H1 (cell line): ENCODE results near the gene CDC45. TPM values are rescaled to one million over a fixed set of nuclear protein-coding genes. Genes with fewer than 3 reads are reported as not detected.

Source experiments
- CTCF ChIA-PET: fragments of 300-600 bp; sonication (Branson Sonifier 250); formaldehyde crosslinking; loops from one replicate; lab custom pipeline; 2021; ENCODE audit not compliant: partially characterized antibody; lab: Charles Lee
- POLR2A ChIA-PET: fragments of 300-600 bp; sonication (Branson Sonifier 250); formaldehyde crosslinking; loops from one replicate; lab custom pipeline; 2021; ENCODE audit warnings: inconsistent platforms; ENCODE audit not compliant: partially characterized antibody; lab: Charles Lee
- DNase-seq, 2 experiments: peaks; one replicate each; pipeline versions ENCODE4 v3.0.0 to v3.0.0-alpha.2; 2010 to 2022; ENCODE audit warnings: low spot score in 2 of 2, low read depth in 1 of 2, mixed read lengths in 1 of 2
- FAIRE-seq: peaks from 2 replicates; lab custom pipeline; 2011; peaks lifted over from hg19 to GRCh38; lab: Jason Lieb, UNC
- H2AFZ ChIP-seq: 2 replicates; pipeline ENCODE4 v1.8.1; 2012; ENCODE audit warnings: low read length, inconsistent platforms
- H2AK5ac ChIP-seq: 2 replicates; pipeline ENCODE4 v1.6.1; 2013; ENCODE audit warnings: low read depth, low read length
- H2BK120ac ChIP-seq: replicated peaks from 2 replicates; pipeline ENCODE3; 2013; ENCODE audit warnings: low read depth, low read length, inconsistent platforms
- H2BK12ac ChIP-seq: 2 replicates; pipeline ENCODE4 v1.6.1; 2013; ENCODE audit warnings: low read depth, low read length
- H2BK15ac ChIP-seq: 2 replicates; pipeline ENCODE4 v1.6.1; 2013; ENCODE audit warnings: low read length
- H2BK20ac ChIP-seq: 2 replicates; pipeline ENCODE4 v1.6.1; 2013; ENCODE audit warnings: low read length
- H2BK5ac ChIP-seq: 2 replicates; pipeline ENCODE4 v1.6.1; 2013; ENCODE audit warnings: low read depth, low read length
- H3K14ac ChIP-seq: 2 replicates; pipeline ENCODE4 v1.6.1; 2013; ENCODE audit warnings: inconsistent platforms; ENCODE audit not compliant: insufficient read length
- H3K18ac ChIP-seq: 2 replicates; pipeline ENCODE4 v1.6.1; 2013; ENCODE audit warnings: low read length; ENCODE audit errors: extremely low read depth
- H3K23ac ChIP-seq: 2 replicates; pipeline ENCODE4 v1.6.1; 2013; ENCODE audit warnings: inconsistent platforms; ENCODE audit not compliant: insufficient read length
- H3K23me2 ChIP-seq: 2 replicates; pipeline ENCODE4 v1.6.1; 2013; ENCODE audit warnings: low read depth, low read length
- H3K27ac ChIP-seq: 2 replicates; pipeline ENCODE4 v1.6.1; 2011; ENCODE audit warnings: low read depth, low read length, inconsistent platforms
- H3K27me3 ChIP-seq, 4 experiments: replicated peaks in 1 of 4; 1 replicate in 1 of 4; 2 replicates in 3 of 4; pipeline versions ENCODE4 v1.6.1 to v1.8.1; 2011 to 2013; ENCODE audit warnings: low read length in 3 of 4, mild to moderate bottlenecking in 3 of 4, inconsistent platforms in 2 of 4, mixed read lengths in 2 of 4, moderate library complexity in 1 of 4; ENCODE audit not compliant: control insufficient read depth in 3 of 4, insufficient read depth in 3 of 4; ENCODE audit errors: extremely low read depth in 1 of 4
- H3K36me3 ChIP-seq, 4 experiments: 2 replicates each; pipeline versions ENCODE4 v1.6.1 to v1.8.1; 2011 to 2013; ENCODE audit warnings: mild to moderate bottlenecking in 4 of 4, low read length in 3 of 4, moderate library complexity in 2 of 4, control low read depth in 1 of 4, inconsistent platforms in 1 of 4; ENCODE audit not compliant: insufficient read depth in 4 of 4, control insufficient read depth in 2 of 4
- H3K4ac ChIP-seq: replicated peaks from 2 replicates; pipeline ENCODE3; 2013; ENCODE audit warnings: low read length, low read depth, mixed read lengths, inconsistent platforms; ENCODE audit not compliant: insufficient read length
- H3K4me1 ChIP-seq, 4 experiments: replicated peaks in 1 of 4; 1 replicate in 1 of 4; 2 replicates in 3 of 4; pipeline versions ENCODE4 v1.6.1 to v1.8.1; 2011 to 2013; ENCODE audit warnings: low read length in 3 of 4, inconsistent platforms in 2 of 4, mixed read lengths in 1 of 4; ENCODE audit not compliant: insufficient read depth in 4 of 4, control insufficient read depth in 3 of 4
- H3K4me2 ChIP-seq, 2 experiments: 2 replicates each; pipeline versions ENCODE4 v1.6.1 to v1.8.1; 2011 to 2013; ENCODE audit warnings: low read depth in 2 of 2, low read length in 2 of 2, control low read depth in 1 of 2, inconsistent platforms in 1 of 2, mild to moderate bottlenecking in 1 of 2; ENCODE audit not compliant: insufficient read depth in 1 of 2
- H3K4me3 ChIP-seq, 4 experiments: fragments of 200-600, 300-600 bp in 1 of 4; sonication (generic), shearing (Covaris generic), sonication (Bioruptor Twin) in 1 of 4; 2 replicates each; pipeline versions ENCODE4 v1.5.1 to v1.8.1; 2011 to 2016; ENCODE audit warnings: low read length in 4 of 4, low read depth in 3 of 4, control low read depth in 2 of 4, inconsistent platforms in 2 of 4, mild to moderate bottlenecking in 2 of 4, mixed read lengths in 1 of 4, moderate library complexity in 1 of 4; ENCODE audit not compliant: insufficient read depth in 2 of 4; ENCODE audit errors: extremely low read depth in 1 of 4
- H3K56ac ChIP-seq: replicated peaks from 2 replicates; pipeline ENCODE3; 2013; ENCODE audit warnings: low read depth, mild to moderate bottlenecking, mixed read lengths, low read length, inconsistent platforms; ENCODE audit not compliant: insufficient read length
- H3K79me1 ChIP-seq: 2 replicates; pipeline ENCODE4 v1.6.1; 2013; ENCODE audit warnings: low read depth, low read length, control low read depth
- H3K79me2 ChIP-seq, 2 experiments: 2 replicates each; pipeline versions ENCODE4 v1.6.1 to v1.8.1; 2012 to 2013; ENCODE audit warnings: low read length in 2 of 2, mild to moderate bottlenecking in 2 of 2, inconsistent platforms in 1 of 2; ENCODE audit not compliant: insufficient read depth in 2 of 2, control insufficient read depth in 1 of 2
- H3K9ac ChIP-seq, 4 experiments: replicated peaks in 1 of 4; 1 replicate in 1 of 4; 2 replicates in 3 of 4; pipeline versions ENCODE4 v1.6.1 to v1.8.1; 2011 to 2013; ENCODE audit warnings: low read depth in 3 of 4, low read length in 3 of 4, control low read depth in 2 of 4, mild to moderate bottlenecking in 2 of 4, moderate library complexity in 2 of 4, inconsistent platforms in 1 of 4; ENCODE audit errors: extremely low read depth in 1 of 4
- H3K9me3 ChIP-seq, 2 experiments: 2 replicates each; pipeline versions ENCODE4 v1.6.1 to v1.8.1; 2012 to 2013; ENCODE audit warnings: mild to moderate bottlenecking in 2 of 2, moderate library complexity in 2 of 2, control low read depth in 1 of 2, inconsistent platforms in 1 of 2, low read depth in 1 of 2, low read length in 1 of 2, mixed read lengths in 1 of 2; ENCODE audit not compliant: insufficient read depth in 2 of 2
- H4K20me1 ChIP-seq, 2 experiments: replicated peaks in 1 of 2; 2 replicates each; pipeline versions ENCODE3 to v1.8.1; 2011 to 2013; ENCODE audit warnings: inconsistent platforms in 2 of 2, low read length in 2 of 2, mild to moderate bottlenecking in 1 of 2; ENCODE audit not compliant: insufficient read depth in 2 of 2, control insufficient read depth in 1 of 2
- H4K5ac ChIP-seq: 2 replicates; pipeline ENCODE4 v1.6.1; 2013; ENCODE audit warnings: low read length, low read depth, mixed read lengths, inconsistent platforms; ENCODE audit not compliant: insufficient read length
- H4K8ac ChIP-seq: 2 replicates; pipeline ENCODE4 v1.8.0; 2013; ENCODE audit warnings: mild to moderate bottlenecking, moderate library complexity, low read length, inconsistent platforms; ENCODE audit not compliant: insufficient read depth; ENCODE audit errors: extremely low read depth
- H4K91ac ChIP-seq: replicated peaks from 2 replicates; pipeline ENCODE3; 2013; ENCODE audit warnings: low read length, mixed read lengths, inconsistent platforms; ENCODE audit not compliant: insufficient read length
- ASH2L ChIP-seq: fragments of 200-600, 300-600 bp; sonication (generic); IDR thresholded peaks from one replicate; pipeline ENCODE4 v1.7.1; 2017; ENCODE audit warnings: low read length
- ATF3 ChIP-seq: IDR thresholded peaks from 2 replicates; pipeline ENCODE4 v1.6.1; 2011; ENCODE audit warnings: low read depth, mild to moderate bottlenecking, low read length; ENCODE audit not compliant: insufficient read depth
- CTCF ChIP-seq, 3 experiments: IDR thresholded peaks; 1 replicate in 2 of 3; 2 replicates in 1 of 3; pipeline versions ENCODE4 v1.5.1 to v1.6.1; 2011; ENCODE audit warnings: low read length in 3 of 3, mild to moderate bottlenecking in 3 of 3, inconsistent platforms in 2 of 3, low read depth in 1 of 3, moderate library complexity in 1 of 3; ENCODE audit not compliant: insufficient read depth in 1 of 3; ENCODE audit errors: control extremely low read depth in 1 of 3
- E2F6 ChIP-seq: IDR thresholded peaks from 2 replicates; pipeline ENCODE4 v1.6.1; 2012; ENCODE audit warnings: inconsistent platforms
- FOSL1 ChIP-seq: IDR thresholded peaks from 2 replicates; pipeline ENCODE4 v1.6.1; 2011; ENCODE audit warnings: mild to moderate bottlenecking, low read depth, low read length, moderate library complexity; ENCODE audit not compliant: insufficient read depth
- NANOG ChIP-seq: IDR thresholded peaks from 2 replicates; pipeline ENCODE4 v1.6.1; 2011; ENCODE audit warnings: low read length, low read depth, mild to moderate bottlenecking, inconsistent platforms; ENCODE audit not compliant: insufficient read depth, poor library complexity, severe bottlenecking
- POLR2AphosphoS5 ChIP-seq: IDR thresholded peaks from 2 replicates; pipeline ENCODE4 v1.6.1; 2011; ENCODE audit warnings: low read depth, low read length
- SIX5 ChIP-seq: IDR thresholded peaks from 2 replicates; pipeline ENCODE4 v1.6.1; 2011; ENCODE audit warnings: mild to moderate bottlenecking, low read depth, low read length
- SP2 ChIP-seq: IDR thresholded peaks from 2 replicates; pipeline ENCODE4 v1.6.1; 2012; ENCODE audit warnings: mild to moderate bottlenecking, low read length, inconsistent platforms
- SRF ChIP-seq: IDR thresholded peaks from 2 replicates; pipeline ENCODE4 v1.6.1; 2011; ENCODE audit warnings: mild to moderate bottlenecking, low read depth, low read length, moderate library complexity
- WGBS, 2 experiments: shearing (Covaris generic) in 1 of 2; methylation state at CpG; one replicate each; pipeline versions ENCODE4 v1.1.6 to v1.1.7; 2013 to 2015; ENCODE audit warnings: low lambda C conversion rate in 2 of 2, mixed read lengths in 2 of 2, inconsistent platforms in 1 of 2, low coverage in 1 of 2, missing lambda C conversion rate in 1 of 2; ENCODE audit not compliant: insufficient replicate concordance in 2 of 2, insufficient coverage in 1 of 2, insufficient read length in 1 of 2; ENCODE audit errors: extremely low coverage in 1 of 2, missing lambda C conversion rate in 1 of 2; 5-methylcytosine and 5-hydroxymethylcytosine counted together
- polyA plus RNA-seq, 7 experiments: library from polyadenylated mRNA; depleted of rRNA in 3 of 7; stranded (reverse) in 5 of 7; unstranded in 2 of 7; fragments of >200 nt in 5 of 7; fragments of 200-250 nt in 2 of 7; gene quantifications; 1 replicate in 5 of 7; 2 replicates in 1 of 7; 4 replicates in 1 of 7; pipeline versions ENCODE4 v1.2.1 to v1.2.3, GENCODE V29; 2011 to 2013; ENCODE audit warnings: missing spikeins in 2 of 7, mixed read lengths in 2 of 7
- total RNA-seq: library from RNA; stranded (reverse); fragmentation: NEBNext Ultra II Directional; extraction: Animal tissue kit (Norgen Biotek cat#: 25700); gene quantifications from 2 replicates; pipeline ENCODE4 v1.2.1, GENCODE V29; 2021

The CDC45 gene
- total and polyA plus RNA-seq, 2 of the 8 experiments (the other 6 are each of a cell fraction or from before 2014, with no cell fraction given), result 31.9 to 37.7 TPM

- peaks cover 5 to 45% (median 17%) of the 10 kb centered on the region in 4 experiments; a peak in 7 of 8 replicates for H3K36me3 ChIP-seq
- no peak overlapping the region for H3K56ac ChIP-seq
- no peak overlapping the region for H3K4ac ChIP-seq
- no peak overlapping the region for H2BK20ac ChIP-seq
- H4K8ac ChIP-seq, result no peak overlapping the region
- no peak overlapping the region for H3K4me3 ChIP-seq
- no peaks in the 10 kb centered on the region for H3K9me3 ChIP-seq
- H3K27me3 ChIP-seq, result no peaks in the 10 kb centered on the region
- POLR2A ChIA-PET, result interaction anchor here (1.1 to 2.0 kb wide), 2 partner anchors 9 to 11 kb away, joined by 4 to 5 read pairs; no protein-coding TSS in a partner anchor
- no peak for FAIRE-seq
- H3K18ac ChIP-seq, result no peak overlapping the region
- H2BK5ac ChIP-seq, result no peak overlapping the region
- H3K27ac ChIP-seq, result no peak overlapping the region
- no peak overlapping the region for H3K4me2 ChIP-seq
- no peak overlapping the region for H2AFZ ChIP-seq
- no peak overlapping the region for H2BK12ac ChIP-seq
- no peak overlapping the region for H2AK5ac ChIP-seq
- H3K9ac ChIP-seq, result no peak overlapping the region
- H4K91ac ChIP-seq, result no peak overlapping the region
- H3K23ac ChIP-seq, result no peak overlapping the region
- no peak for DNase-seq
- CTCF ChIA-PET, result no interaction called here
- H4K20me1 ChIP-seq, result peaks cover 0 to 7% of the 10 kb centered on the region in 2 experiments
- H3K79me1 ChIP-seq, result no peaks in the 10 kb centered on the region
- no peak overlapping the region for H4K5ac ChIP-seq
- H3K79me2 ChIP-seq, result no peaks in the 10 kb centered on the region
- no peaks in the 10 kb centered on the region for H3K23me2 ChIP-seq
- no peak overlapping the region for H2BK120ac ChIP-seq
- peaks cover 0 to 3% (median 0%) of the 10 kb centered on the region in 4 experiments; a peak in 1 of 7 replicates for H3K4me1 ChIP-seq
- H2BK15ac ChIP-seq, result no peak overlapping the region
- H3K14ac ChIP-seq, result no peak overlapping the region
- 83% methylated on average over 2 of the region's 2 CpGs; no CpG with 5 or more reads in 1 of the 2 experiments for WGBS, 2 experiments
- TF ChIP-seq SP2, result no peak
- no peak for TF ChIP-seq ASH2L
- no peak for TF ChIP-seq SIX5
- TF ChIP-seq CTCF (IDR thresholded peaks at IDR 0.05; ENCODE audit: control extremely low read depth in 1 of 3, insufficient read depth in 1 of 3, low read depth in 1 of 3, low read length in 3 of 3), result no peak
- no peak for TF ChIP-seq FOSL1
- no peak for TF ChIP-seq E2F6
- TF ChIP-seq NANOG, result no peak
- TF ChIP-seq POLR2AphosphoS5, result no peak
- no peak for TF ChIP-seq ATF3
- TF ChIP-seq SRF, result no peak
Observed at GRCh38 chr22:19509923-19510322, 30.2 kb downstream of the CDC45 start.
